Stimulated activated CD4-positive, alpha-beta T cell treated with anti-CD3 and anti-CD28 coated beads, Interleukin-4, amount 100 ng/mL, for 1 hour (primary cell): ENCODE data around the gene FIBCD1.

Experiments used
- DNase-seq: peaks from one replicate; pipeline ENCODE4 v3.0.0-alpha.2; 2020

The FIBCD1 gene

GRCh38 chr9:130935648-130936271 lies 3.3 kb downstream of the FIBCD1 start:
- no peak for DNase-seq

GRCh38 chr9:130934702-130935647 lies 4.1 kb downstream of the FIBCD1 start:
- no peak for DNase-seq

- no peak for DNase-seq
Observed at GRCh38 chr9:130934246-130934645, 4.8 kb downstream of the FIBCD1 start.

GRCh38 chr9:130933114-130934046 lies 5.7 kb downstream of the FIBCD1 start:
- no peak for DNase-seq

GRCh38 chr9:130932255-130933079 lies 6.6 kb downstream of the FIBCD1 start:
- DNase-seq: no peak

GRCh38 chr9:130931508-130932254 lies 7.4 kb downstream of the FIBCD1 start:
- DNase-seq: no peak

GRCh38 chr9:130930804-130931349 lies 8.2 kb downstream of the FIBCD1 start:
- no peak for DNase-seq

- DNase-seq: no peak
Observed at GRCh38 chr9:130930132-130930803, 8.8 kb downstream of the FIBCD1 start.

- no peak for DNase-seq
Observed at GRCh38 chr9:130929571-130930038, 9.4 kb downstream of the FIBCD1 start.

- DNase-seq: no peak
Observed at GRCh38 chr9:130927995-130928900, 10.8 kb downstream of the FIBCD1 start.

- DNase-seq: no peak
Observed at GRCh38 chr9:130927338-130927737, 11.7 kb downstream of the FIBCD1 start.

GRCh38 chr9:130925050-130925678 lies 13.9 kb downstream of the FIBCD1 start:
- no peak for DNase-seq

GRCh38 chr9:130924448-130924788 lies 14.6 kb downstream of the FIBCD1 start:
- no peak for DNase-seq

GRCh38 chr9:130923611-130924447 lies 15.2 kb downstream of the FIBCD1 start:
- DNase-seq: no peak

GRCh38 chr9:130922893-130923610 lies 16.0 kb downstream of the FIBCD1 start:
- DNase-seq: no peak

- no peak for DNase-seq
Observed at GRCh38 chr9:130921989-130922892, 16.8 kb downstream of the FIBCD1 start.
